Mucosa of descending colon (tissue), 3 donors: ENCODE results near the gene WIPI1. TPM values are rescaled to one million over a fixed set of nuclear protein-coding genes. Genes with fewer than 3 reads are reported as not detected.

Experiments used
- ATAC-seq: fragments of 200-7000 bp; cut with Tn5 transposase; one replicate; pipeline ENCODE4 v1.9.1; 2020; ENCODE audit warnings: mild to moderate bottlenecking, moderate library complexity
- DNase-seq, 3 donors: peaks; one replicate each; pipeline ENCODE4 v3.0.0-alpha.2; 2020
- H3K36me3 ChIP-seq: fragments of 200-600 bp; one replicate; pipeline ENCODE4 v1.8.0; 2021; ENCODE audit warnings: low read depth, mild to moderate bottlenecking
- H3K4me1 ChIP-seq: fragments of 200-600 bp; one replicate; pipeline ENCODE4 v1.8.0; 2021; ENCODE audit warnings: low read depth, mild to moderate bottlenecking
- H3K4me3 ChIP-seq: fragments of 200-600 bp; one replicate; pipeline ENCODE4 v1.8.0; 2021; ENCODE audit warnings: mild to moderate bottlenecking
- H3K9me3 ChIP-seq: fragments of 200-600 bp; one replicate; pipeline ENCODE4 v1.8.0; 2021; ENCODE audit warnings: mild to moderate bottlenecking
- CTCF ChIP-seq: fragments of 200-600 bp; IDR thresholded peaks from one replicate; pipeline ENCODE4 v1.8.0; 2022; ENCODE audit warnings: antibody characterized with exemption, mild to moderate bottlenecking
- intact Hi-C, 2 donors: fragments of 100-400 bp; cut with DNase I in 1 of 2; cut with micrococcal nuclease in 1 of 2; formaldehyde crosslinking; loops; one replicate each; pipeline versions ENCODE4 v1.11.0 to v1.11.1; 2022; cut with DNase I, micrococcal nuclease
- total RNA-seq, 3 donors: library from RNA; stranded (reverse); fragmentation: NEBNext Ultra II Directional in 2 of 3; extraction: Animal tissue kit (Norgen Biotek cat#: 25700) in 2 of 3; gene quantifications; one replicate each; pipeline versions ENCODE4 v1.2.1 to v1.2.4, GENCODE V29; 2021 to 2023
- donor health status: DM: no; HTN: no; CAD: no; lungs with moderate emphysema.
- donor health status: DM: no; HTN: no; CAD: no.
- donor health status: DM: no; HTN: yes; CAD: no.

The WIPI1 gene
- total RNA-seq, 3 donors from 2014 or later, result 56.0 to 99.3 (median 99.0) TPM

- H3K36me3 ChIP-seq, result peaks cover 10% of the 10 kb centered on the region
- peak; percentile 74 for ATAC-seq
- intact Hi-C loops, result no loop called here
- no peak for TF ChIP-seq CTCF
- no peak overlapping the region for H3K4me3 ChIP-seq
- H3K9me3 ChIP-seq, result no peaks in the 10 kb centered on the region
- DNase-seq, result peak in 2 of 3 donors; percentile 45 to 47
- no peaks in the 10 kb centered on the region for H3K4me1 ChIP-seq
Observed at GRCh38 chr17:68424861-68425260, 32.4 kb downstream of the WIPI1 start.

GRCh38 chr17:68424203-68424602 lies 33.1 kb downstream of the WIPI1 start:
- intact Hi-C loops, result no loop called here
- Histone ChIP-seq H3K9me3 (no peaks in the 10 kb centered on the region), H3K36me3 (peaks cover 6% of the 10 kb centered on the region), H3K4me3 (no peak overlapping the region), H3K4me1 (no peaks in the 10 kb centered on the region)
- DNase-seq (no peak), ATAC-seq (no peak)
- no peak for TF ChIP-seq CTCF

GRCh38 chr17:68423251-68423650 lies 34.0 kb downstream of the WIPI1 start:
- DNase-seq, result no peak
- H3K9me3 ChIP-seq, result no peaks in the 10 kb centered on the region
- no peaks in the 10 kb centered on the region for H3K4me1 ChIP-seq
- intact Hi-C loops, result no loop called here
- no peak for TF ChIP-seq CTCF
- ATAC-seq, result no peak
- no peak overlapping the region for H3K4me3 ChIP-seq
- H3K36me3 ChIP-seq, result peaks cover 5% of the 10 kb centered on the region

GRCh38 chr17:68422821-68423220 lies 34.5 kb downstream of the WIPI1 start:
- intact Hi-C loops, result no loop called here
- TF ChIP-seq CTCF, result no peak
- DNase-seq (no peak), ATAC-seq (no peak)
- H3K4me1 ChIP-seq, result no peaks in the 10 kb centered on the region
- H3K36me3 ChIP-seq, result peaks cover 5% of the 10 kb centered on the region
- H3K4me3 ChIP-seq, result no peak overlapping the region
- H3K9me3 ChIP-seq, result no peaks in the 10 kb centered on the region

GRCh38 chr17:68421486-68421885 lies 35.8 kb downstream of the WIPI1 start:
- peaks cover 5% of the 10 kb centered on the region for H3K36me3 ChIP-seq
- no peaks in the 10 kb centered on the region for H3K4me1 ChIP-seq
- no peak for TF ChIP-seq CTCF
- no peaks in the 10 kb centered on the region for H3K9me3 ChIP-seq
- ATAC-seq (no peak), DNase-seq (no peak)
- intact Hi-C loops, result no loop called here
- no peak overlapping the region for H3K4me3 ChIP-seq

GRCh38 chr17:68420065-68420464 lies 37.2 kb downstream of the WIPI1 start:
- H3K4me1 ChIP-seq, result no peaks in the 10 kb centered on the region
- peaks cover 5% of the 10 kb centered on the region for H3K36me3 ChIP-seq
- intact Hi-C loops, result no loop called here
- ATAC-seq (no peak), DNase-seq (no peak)
- H3K4me3 ChIP-seq, result no peak overlapping the region
- peaks cover 3% of the 10 kb centered on the region for H3K9me3 ChIP-seq
- no peak for TF ChIP-seq CTCF
